HCT116 (cell line): ENCODE data around the gene NEK7. TPM values are rescaled to one million over a fixed set of nuclear protein-coding genes. Genes with fewer than 3 reads are reported as not detected.

Experiments used
- FOSL1 ChIP-seq: IDR thresholded peaks from 2 replicates; pipeline ENCODE4 v1.6.1; 2012; ENCODE audit warnings: low read depth
- REST ChIP-seq: IDR thresholded peaks from 2 replicates; pipeline ENCODE4 v1.6.1; 2012; ENCODE audit warnings: low read depth
- TCF7L2 ChIP-seq: IDR thresholded peaks from 2 replicates; pipeline ENCODE4 v1.7.0; 2011; ENCODE audit warnings: borderline replicate concordance, inconsistent platforms; ENCODE audit not compliant: insufficient read depth, insufficient read length; ENCODE audit errors: extremely low read depth
- total RNA-seq: library from RNA; stranded (reverse); gene quantifications from one replicate; pipeline ENCODE4 v1.2.1, GENCODE V29; 2021; ENCODE audit not compliant: unreplicated experiment

NEK7 gene
- total RNA-seq, 1 experiment from 2014 or later: 33.0 TPM

- no peak for TF ChIP-seq REST
- TF ChIP-seq FOSL1: no peak
- TF ChIP-seq TCF7L2: no peak
- TF ChIP-seq, all 23 proteins: peak for 0
Observed at GRCh38 chr1:198370996-198371395, 214.2 kb downstream of the NEK7 start (continued).

Other genes starting within 250 kb of the NEK7 start
- gene LHX9, start 239.6 kb upstream of the NEK7 start, total RNA-seq: 0.22 TPM